NCI-H774 (cell line): ENCODE measurements around the gene ZNF471.

Experiments
- DNase-seq: peaks from one replicate; lab custom pipeline; 2025; lab: John Stamatoyannopoulos, UW

Gene ZNF471

DNA sequence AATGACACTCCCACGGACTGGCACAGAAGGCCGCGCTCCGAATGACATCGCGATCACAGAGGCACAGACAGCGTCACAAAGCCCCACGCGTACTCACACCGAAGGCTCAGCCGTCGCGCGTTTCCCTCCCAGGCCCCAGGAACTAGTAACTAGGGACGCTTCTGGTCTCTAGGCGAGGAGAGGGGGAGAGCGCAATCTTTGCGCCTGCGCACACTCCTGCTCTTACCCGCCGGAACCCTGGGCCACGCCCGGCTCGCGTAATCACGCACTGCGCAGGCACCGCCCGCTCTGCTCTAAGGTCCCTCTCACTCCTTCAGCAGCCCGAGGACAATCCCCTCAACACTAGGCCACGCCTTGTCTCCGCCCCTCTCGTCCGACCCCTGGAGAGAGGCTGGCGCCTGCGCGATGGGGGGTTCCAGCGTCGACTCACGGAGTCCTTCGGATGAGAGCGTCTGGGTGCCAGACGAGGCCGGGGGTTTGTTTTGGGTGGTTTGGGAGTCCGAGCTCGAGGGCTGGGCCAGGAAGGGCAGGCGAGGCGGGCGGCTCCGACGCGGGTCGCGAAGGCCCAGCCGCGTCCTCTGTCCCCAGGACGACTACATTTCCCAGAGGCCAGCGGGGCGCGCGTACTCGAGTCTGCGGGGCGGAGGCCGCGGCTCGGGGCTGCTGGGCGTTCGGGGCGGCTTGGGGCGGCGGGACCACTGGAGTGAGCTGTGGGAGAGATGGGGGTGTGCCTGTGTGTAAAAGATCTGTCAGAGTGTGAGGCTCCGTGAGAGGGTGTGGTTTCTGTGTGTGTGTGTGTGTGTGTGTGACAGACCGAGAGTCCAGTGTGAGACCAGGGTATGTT lies at the start of gene ZNF471:
ZNF471 (plus strand) TSS at position 410 of the 844 bp plus-strand sequence. CDS start 3,717 bp downstream, outside the sequence.
- DNase-seq = peak; percentile 22

DNA sequence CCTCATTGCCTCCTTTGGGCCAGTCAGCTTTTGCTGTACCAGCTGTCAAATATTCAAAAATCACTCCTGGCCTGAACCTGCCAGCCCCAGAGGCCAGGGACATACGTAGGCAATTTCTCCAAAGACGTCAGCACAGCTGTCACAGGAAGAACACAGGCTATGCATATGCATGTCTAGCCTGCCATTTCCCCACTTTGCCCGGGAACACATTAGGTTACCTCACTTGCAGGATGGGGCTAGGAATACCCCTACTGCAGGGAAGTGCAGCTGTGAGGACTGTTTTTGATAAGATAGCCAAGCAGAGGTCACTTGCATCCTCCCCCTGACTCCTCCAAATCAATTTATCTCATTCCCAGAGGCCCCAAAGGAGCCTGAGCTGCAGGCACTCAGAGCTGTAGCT lies 33.3 kb upstream of the ZNF471 start:
- no peak for DNase-seq

DNA sequence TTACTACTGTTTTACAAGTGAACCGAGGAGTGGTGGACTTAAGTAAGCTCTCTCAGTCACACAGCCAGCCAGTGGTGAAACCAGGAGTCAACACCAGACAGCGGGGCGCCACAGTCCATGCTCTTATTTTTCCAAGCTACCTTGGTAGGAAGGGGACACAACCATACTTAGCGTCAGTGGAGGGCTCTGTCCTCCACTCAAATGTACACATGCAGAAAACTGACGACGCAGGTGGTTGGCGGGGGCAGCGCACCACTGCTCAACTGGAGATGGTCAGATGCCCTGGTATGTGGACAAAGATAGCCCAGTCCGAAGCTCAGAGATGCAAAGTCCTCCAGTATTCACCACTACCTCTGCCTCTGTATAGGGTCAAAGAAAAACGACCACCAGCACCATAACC lies 31.6 kb upstream of the ZNF471 start:
- DNase-seq = no peak

GRCh38 chr19:56476651-56477428 lies 30.8 kb upstream of the ZNF471 start, which contains the start of gene ZNF667:
Gene ZNF667, minus strand, starts transcription at chr19:56477345. Its CDS starts 14,975 bp downstream, at chr19:56462370.
- no peak for DNase-seq

DNA sequence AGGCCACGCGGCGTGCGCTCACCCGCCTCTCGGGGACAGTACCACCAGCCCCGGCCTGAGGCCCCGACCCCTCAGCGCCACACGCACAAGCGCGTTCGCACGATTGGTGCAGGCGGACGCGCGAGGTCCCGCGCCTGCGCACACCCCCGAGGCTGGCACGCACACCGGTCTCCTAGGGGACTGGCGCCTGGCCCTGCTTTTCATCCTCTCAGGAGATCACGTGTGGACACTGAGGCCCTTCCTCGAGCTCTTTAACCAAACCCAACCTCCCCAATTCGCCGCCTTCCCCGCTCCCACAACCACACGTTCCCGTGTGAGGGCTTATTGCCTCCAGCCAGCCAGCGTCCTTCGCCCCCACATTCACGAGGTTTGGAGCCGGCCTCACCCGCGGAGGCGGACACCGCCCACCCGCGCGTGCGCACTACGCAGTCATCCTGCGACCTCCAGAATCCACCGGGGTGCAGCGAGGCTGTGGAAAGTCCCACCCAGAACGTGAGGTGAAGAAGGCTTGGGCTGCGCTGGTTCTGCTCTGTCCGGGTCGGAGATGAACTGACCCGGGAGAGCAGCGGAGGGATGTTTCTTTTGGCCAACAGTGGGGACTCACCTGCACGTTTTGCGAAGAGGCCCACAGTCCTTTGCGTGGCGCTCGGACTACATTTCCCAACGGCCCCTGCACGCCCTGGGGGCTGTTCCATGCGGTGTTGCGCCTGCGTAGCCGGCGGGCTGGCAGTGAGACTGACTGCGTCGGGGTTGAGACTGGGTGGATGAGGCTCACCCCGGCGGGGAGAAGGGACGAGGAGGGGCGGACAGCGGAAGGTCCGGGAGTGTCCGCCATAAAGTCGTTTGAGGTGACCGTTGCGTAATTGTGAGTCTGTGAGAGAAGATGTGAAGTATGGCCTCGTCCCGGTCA lies 30.0 kb upstream of the ZNF471 start:
- peak; percentile 73 for DNase-seq

DNA sequence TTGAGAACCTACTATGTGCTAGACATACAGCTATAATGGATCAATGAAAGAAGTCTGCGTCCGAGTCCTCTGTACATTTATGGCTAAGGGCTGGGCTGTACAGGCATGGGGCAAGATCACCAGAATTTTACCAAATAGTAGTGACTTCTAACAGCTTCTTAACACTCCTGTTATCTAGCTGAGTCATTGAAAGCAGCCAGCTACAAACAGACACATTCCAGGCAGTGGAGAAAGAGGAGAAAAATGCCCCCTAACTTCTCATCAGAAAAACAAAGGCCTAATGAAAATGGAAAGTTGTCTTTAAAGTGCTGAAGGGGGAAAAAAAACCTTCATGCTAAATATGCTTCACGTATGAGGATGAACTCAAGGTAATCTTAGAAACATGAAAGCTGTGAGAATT lies 16.3 kb upstream of the ZNF471 start:
- no peak for DNase-seq

GRCh38 chr19:56504581-56504980 lies 3.1 kb upstream of the ZNF471 start:
- no peak for DNase-seq

DNA sequence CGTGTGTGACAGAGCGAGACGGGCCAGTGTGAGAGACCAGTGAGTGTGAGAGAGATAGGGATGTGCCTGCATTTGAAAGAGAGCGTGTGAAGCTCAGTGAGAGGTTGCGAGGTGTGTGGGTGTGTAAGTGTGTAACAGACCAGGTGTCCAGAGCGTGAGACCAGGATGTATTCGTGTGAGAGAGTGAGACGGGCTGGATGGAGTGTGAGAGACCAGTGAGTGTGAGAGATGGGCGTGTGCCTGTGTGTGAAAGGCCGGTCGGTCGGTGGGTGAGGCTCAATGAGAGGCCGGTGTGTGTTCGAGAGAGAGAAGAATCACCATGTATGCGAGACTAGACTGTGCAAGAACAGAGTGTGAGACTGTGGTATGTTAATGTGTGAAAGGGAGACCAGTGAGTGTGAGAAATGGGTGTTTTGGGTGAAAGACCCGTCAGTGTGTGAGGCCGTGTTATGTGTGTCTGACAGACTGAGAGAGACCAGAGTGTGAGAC lies 679 bp downstream of the ZNF471 start:
- no peak for DNase-seq

GRCh38 chr19:56525214-56525860 lies 17.7 kb downstream of the ZNF471 start:
- no peak for DNase-seq

DNA sequence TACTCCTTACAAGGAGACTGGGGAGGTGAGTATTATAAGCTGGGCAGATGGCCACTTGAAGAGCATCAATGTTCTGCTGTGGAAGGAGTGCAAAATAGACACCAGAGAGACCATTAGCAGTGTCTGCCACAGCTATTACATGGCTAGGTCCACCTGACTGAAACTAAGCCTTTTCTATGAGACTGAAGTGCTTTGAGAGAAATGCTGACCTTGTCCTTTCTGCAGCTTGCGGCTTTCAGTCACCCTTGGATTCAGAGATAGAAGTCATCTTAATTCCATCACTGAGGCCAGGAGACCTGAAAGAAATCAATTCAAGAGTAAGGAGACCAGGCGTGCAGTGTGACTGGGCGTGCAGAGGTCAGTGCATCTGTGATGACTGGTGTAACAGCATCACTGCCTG lies 29.8 kb downstream of the ZNF471 start:
- no peak for DNase-seq

DNA sequence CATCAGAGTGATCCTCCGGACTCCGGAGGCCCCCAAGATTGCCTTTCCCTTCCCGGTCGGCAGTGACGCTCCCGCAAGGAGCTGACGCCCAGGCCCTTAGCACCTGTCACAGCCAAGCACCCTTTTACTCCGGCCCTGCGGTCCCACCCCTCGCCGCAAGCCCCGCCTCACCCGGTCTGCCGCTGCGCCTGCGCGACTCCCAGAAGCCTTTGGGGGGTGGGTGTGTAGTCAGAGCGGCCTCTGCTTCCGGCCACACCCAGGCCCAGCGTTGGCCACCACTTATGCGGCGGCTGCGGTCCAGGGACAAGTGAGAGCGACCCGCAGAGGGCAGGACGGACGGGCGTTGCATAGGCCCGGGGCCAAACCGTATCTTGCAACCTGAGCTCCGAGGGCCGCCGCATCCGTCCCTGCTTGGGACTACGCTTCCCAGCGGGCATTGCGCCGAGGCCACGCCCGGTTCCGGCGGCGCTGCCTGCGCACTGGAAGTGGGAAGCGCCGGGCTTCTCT lies 30.7 kb downstream of the ZNF471 start:
- DNase-seq = peak; percentile 24

DNA sequence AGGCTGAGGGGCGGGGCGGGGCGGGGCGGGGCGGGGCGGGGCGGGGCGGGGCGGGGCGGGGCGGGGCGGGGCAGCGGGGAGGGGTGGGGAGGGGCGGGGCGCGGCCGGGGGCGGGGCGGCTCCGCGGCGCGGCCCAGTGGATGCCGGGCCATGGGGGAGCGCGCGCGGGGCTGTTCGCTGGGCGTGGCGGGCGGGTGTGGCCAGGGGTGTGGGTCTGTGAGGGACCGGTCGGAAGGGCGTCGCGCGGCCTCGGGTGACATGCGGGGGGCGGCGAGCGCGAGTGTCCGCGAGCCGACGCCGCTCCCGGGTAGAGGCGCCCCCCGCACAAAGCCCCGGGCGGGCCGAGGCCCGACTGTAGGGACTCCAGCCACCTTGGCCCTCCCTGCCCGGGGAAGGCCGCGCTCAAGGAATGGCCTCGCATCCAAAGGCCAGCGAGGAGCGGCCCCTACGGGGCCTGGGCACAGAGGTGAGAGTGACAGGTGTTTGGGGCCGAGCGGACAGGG lies 31.2 kb downstream of the ZNF471 start, which contains the start of gene ZFP28:
ZFP28 (plus strand) TSS at position 188 of the 503 bp plus-strand sequence; CDS start at position 259, 71 bp downstream.
- DNase-seq = no peak

GRCh38 chr19:56543776-56544175 lies 36.1 kb downstream of the ZNF471 start:
- no peak for DNase-seq

GRCh38 chr19:56547535-56547934 lies 39.9 kb downstream of the ZNF471 start:
- no peak for DNase-seq

GRCh38 chr19:56554272-56554869 lies 46.7 kb downstream of the ZNF471 start:
- DNase-seq = no peak

DNA sequence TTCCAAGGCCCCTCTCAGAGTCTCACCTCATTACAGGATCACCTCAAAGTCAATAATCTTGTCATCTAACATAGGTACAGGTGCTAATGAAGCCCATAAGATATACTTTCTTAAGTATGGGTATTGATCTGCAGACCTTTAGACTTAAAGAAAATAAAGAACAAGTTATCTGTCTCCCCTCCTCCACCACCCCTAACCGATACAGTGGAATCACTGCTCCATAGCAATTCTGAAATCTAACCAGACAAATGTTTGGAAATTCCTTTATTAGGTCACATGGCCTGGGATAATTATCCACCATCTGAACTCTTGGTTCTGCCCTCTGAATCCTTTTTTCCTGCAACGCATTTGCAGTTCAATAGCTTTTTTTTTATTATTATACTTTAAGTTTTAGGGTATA lies 55.1 kb downstream of the ZNF471 start:
- no peak for DNase-seq

GRCh38 chr19:56566904-56567273 lies 59.2 kb downstream of the ZNF471 start:
- DNase-seq = peak; percentile 16

DNA sequence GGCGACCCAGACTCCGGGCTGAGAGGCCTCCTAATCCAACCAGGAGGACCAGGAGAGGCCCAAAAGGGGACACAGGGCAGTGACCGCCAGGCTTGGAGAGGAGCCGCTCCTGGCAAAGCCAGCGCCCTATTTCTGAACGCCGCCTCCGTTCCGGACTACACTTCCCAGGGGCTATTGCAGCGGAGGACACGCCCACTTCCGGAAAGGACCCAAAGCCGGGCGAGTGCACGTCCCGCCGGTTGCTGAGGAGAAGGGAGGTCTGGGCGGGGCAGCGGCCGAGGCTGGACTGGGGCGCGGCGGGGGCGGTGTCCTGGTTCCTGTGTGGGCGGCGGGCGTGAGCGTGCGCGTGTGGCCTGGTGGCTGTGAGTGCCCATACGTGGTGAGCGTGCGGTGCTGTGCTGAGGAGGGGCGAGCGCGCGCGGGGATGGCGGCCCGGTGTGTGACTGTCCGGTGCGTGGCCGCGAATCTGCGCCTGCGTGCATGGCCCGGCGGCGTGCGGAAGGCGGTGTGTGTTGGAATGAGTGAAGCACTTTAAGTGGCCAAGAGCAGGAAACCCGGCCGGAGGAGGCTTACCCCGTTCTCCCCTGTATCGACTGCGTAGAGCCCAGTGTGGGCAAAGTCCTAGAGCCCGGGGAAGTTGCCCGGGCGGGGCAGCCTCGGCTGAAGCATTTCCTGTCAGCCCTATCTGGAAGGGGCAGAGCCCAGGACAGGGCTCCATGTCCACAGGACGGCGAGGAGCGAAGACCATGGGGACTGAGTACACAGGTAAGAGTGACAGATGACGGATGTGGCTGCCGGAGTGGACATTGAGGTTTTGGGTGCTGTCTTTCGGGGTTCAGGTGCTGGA lies 59.8 kb downstream of the ZNF471 start, which contains the start of gene ZNF470:
ZNF470 (plus strand) TSS at position 195 of the 847 bp plus-strand sequence. CDS start 2,844 bp downstream, outside the sequence.
- DNase-seq = peak; percentile 91

GRCh38 chr19:56572589-56572988 lies 64.9 kb downstream of the ZNF471 start:
- DNase-seq = no peak
